GDM1 (cell line): ENCODE data around the gene RUSC1.
A peak's percentile ranks its signal among the peaks of the same experiment; 100 is the strongest.
"Not testable (repeated sequence)": the region's sequence is repeated elsewhere in the genome, so short reads cannot be mapped to it uniquely, and the experiment has no call there.

ENCODE experiments used
- DNase-seq: peaks from one replicate; lab custom pipeline; 2025; lab: John Stamatoyannopoulos, UW

The RUSC1 gene

GRCh38 chr1:155324037-155324716 lies 3.5 kb downstream of the RUSC1 start:
- peak; percentile 96 for DNase-seq

GRCh38 chr1:155324717-155325602 lies 4.3 kb downstream of the RUSC1 start:
- no peak for DNase-seq

- no peak for DNase-seq
Observed at GRCh38 chr1:155325603-155325893, 4.9 kb downstream of the RUSC1 start.

- DNase-seq: no peak
Observed at GRCh38 chr1:155326020-155326526, 5.4 kb downstream of the RUSC1 start.

- no peak for DNase-seq
Observed at GRCh38 chr1:155326631-155327037, 5.9 kb downstream of the RUSC1 start.

GRCh38 chr1:155327981-155328380 lies 7.3 kb downstream of the RUSC1 start:
- no peak for DNase-seq

GRCh38 chr1:155328856-155329255 lies 8.2 kb downstream of the RUSC1 start:
- not testable (repeated sequence) for DNase-seq

GRCh38 chr1:155329980-155330598 lies 9.4 kb downstream of the RUSC1 start:
- no peak for DNase-seq

- no peak for DNase-seq
Observed at GRCh38 chr1:155334962-155335361, 14.3 kb downstream of the RUSC1 start.

- no peak for DNase-seq
Observed at GRCh38 chr1:155339515-155340097, 18.9 kb downstream of the RUSC1 start.

- no peak for DNase-seq
Observed at GRCh38 chr1:155342842-155343241, 22.1 kb downstream of the RUSC1 start.

GRCh38 chr1:155352631-155353030 lies 31.9 kb downstream of the RUSC1 start:
- no peak for DNase-seq

- no peak for DNase-seq
Observed at GRCh38 chr1:155360051-155360450, 39.4 kb downstream of the RUSC1 start.

GRCh38 chr1:155379180-155379579 lies 58.5 kb downstream of the RUSC1 start:
- no peak for DNase-seq

GRCh38 chr1:155379631-155380090 lies 59.0 kb downstream of the RUSC1 start:
- no peak for DNase-seq
